Measurements from ENCODE around the gene GCNT1.
A peak's percentile ranks its signal among the peaks of the same experiment; 100 is the strongest.
"Not testable (repeated sequence)": the region's sequence is repeated elsewhere in the genome, so short reads cannot be mapped to it uniquely, and the experiment has no call there.

Gene GCNT1

DNA sequence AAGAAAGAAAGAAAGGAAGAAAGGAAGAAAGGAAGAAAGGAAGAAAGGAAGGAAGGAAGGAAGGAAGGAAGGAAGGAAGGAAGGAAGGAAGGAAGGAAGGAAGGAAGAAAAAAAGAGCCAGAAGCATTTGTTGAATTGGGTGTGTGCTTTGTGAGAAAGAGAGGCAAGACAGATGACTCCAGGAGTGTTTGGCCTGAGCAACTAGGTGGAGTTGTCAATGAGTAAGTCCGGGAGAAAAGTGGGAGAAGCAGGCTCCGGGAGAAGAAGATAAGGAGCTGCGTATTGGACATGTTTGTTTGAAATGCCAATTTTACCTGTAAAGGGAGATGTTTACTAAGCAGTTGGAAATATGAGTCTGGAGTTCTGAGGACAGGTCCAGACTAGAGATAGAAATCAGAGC, 15.1 kb upstream of the GCNT1 start:
- no peak for DNase-seq (ENCODE audit: low read depth)

DNA sequence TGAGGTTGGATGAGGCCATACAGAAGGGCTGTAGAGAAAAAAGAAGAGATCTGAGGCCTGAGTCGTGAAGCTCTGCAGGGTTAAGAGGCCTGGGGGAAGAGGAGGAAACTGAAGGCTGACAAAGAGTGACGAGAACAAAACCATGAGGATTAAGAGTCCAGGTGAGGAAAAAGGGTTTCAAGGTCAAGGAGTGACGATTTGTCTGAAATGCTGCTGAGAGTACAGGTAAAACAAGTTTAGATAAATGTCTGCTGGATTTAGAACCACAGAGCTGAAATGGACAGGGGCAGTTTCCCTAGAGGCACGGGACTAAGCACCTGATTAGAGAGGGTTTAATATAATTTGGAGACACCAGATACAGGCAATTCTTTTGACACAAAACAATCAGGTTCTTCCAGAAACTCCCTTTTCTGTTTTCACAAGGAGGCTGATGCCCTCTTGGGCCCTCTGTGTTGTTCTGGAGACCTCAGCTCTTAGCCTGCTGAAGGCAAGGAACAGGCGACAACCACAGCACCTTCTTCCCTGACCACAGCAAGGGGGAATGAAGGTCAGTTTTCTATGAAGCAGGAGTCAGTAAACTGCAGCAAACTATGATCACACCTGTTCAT, 14.6 kb upstream of the GCNT1 start:
- DNase-seq (ENCODE audit: low read depth): no peak

DNA sequence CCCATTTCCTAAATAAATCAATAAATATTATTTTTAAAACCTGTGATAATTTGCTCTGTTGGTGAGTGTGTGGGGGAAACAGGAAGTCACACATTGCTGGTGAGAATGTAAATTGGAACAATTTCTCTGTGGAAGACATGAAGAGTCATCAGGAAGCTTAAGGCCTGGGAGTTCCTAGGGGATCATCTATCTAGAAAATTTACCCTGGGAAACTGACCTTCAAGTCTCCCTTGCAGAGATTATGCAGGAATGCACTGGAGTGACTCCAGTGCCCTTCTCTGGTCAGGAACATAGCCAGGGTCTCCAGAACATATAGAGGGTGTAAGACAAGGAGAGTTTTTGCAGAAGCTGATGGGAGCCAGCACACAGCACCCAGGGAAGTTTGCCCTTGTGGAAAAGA, 13.0 kb upstream of the GCNT1 start:
- no peak for DNase-seq (ENCODE audit: low read depth)

DNA sequence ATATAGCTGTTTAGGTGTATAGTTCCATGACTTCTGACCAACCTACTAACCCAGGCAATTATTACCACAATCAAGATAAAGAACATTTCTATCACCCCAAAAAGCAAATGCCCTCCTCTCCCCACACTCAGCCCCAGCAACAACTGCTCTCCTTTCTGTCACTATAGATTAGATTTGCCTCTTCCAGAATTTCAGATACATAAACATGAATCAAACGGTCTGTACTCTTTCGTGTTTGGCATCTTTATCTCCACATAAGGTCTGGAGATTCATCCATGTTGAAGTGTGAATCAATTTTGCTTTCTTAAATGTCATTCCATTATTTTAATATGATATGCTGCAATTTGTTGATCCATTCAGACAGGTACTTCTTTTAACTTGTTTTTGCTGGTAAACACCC, 10.5 kb upstream of the GCNT1 start:
- no peak for DNase-seq (ENCODE audit: low read depth)

DNA sequence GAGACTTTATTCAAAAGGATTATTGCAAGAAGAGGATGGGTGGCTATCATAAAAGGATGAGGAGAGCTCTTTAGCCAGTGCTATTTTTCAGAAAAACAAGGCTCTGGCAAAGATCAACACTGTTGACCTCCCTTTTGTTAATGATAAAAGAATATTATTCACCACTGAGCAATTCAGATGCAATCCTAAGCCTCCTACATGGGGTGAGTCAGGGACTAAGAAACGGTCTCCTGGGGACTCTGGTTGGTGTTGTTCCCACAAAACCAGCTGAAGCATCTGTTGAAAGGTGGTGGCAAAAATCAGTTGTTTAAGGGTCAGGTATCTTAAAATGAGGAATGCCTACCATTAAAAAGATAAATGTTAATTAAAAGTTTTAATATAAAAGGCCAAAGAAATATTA, 7.7 kb upstream of the GCNT1 start:
- DNase-seq (ENCODE audit: low read depth): peak; percentile 92

DNA sequence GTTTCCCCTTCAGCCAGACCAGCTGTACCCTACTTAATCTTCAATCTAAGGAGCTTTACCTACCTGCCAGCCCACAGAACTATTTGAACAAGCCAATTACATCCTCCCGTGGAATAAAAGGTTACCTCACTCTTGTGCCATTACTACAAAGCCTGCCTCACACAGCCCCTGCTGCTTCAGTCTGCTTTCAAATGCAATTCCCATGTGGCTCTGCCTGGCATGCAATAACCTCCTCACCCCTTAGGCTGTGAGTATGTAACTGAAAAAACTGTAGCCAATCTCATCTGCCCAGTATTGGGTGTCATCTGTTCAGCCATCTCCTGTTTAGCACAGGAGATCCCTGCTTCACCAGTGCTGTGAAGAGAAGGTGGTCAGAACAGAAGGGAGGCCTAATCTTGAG, 6.1 kb upstream of the GCNT1 start:
- DNase-seq (ENCODE audit: low read depth): no peak

DNA sequence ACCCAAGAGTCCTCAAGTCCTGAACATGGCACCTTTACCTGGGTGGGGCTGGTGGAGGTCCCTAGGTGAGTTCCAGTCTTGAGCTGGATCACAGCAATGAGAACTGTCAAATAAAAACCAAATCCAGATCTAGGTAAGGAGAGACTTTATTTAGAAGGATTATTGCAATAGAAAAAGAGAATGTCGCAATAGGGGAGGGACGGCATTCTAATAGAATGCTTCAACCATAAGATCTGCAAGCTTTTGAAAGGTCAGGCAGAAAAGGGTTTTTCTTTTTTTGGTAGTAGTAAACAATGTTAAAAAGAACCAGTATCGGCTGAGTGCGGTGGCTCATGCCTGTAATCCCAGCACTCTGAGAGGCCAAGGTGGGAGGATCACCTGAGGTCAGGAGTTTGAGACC, 5.2 kb upstream of the GCNT1 start:
- peak; percentile 91 for DNase-seq (ENCODE audit: low read depth)

DNA sequence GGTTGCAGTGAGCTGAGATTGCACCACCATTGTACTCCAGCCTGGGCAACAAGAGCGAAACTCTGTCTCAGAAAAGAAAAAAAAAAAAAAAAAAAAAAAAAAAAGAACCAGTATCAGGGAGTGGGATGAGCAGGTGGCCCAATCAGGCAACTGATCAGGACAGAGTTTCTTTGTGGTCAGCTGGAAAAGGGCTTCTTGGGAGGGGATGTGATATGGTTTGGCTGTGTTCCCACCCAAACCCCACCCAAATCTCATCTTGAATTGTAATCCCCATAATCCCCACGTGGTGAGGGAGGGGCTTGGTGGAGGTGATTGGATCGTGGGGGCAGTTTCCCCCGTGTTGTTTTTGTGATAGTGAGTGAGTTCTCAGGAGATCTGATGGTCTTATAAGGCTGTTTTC, 4.7 kb upstream of the GCNT1 start:
- DNase-seq (ENCODE audit: low read depth): no peak

DNA sequence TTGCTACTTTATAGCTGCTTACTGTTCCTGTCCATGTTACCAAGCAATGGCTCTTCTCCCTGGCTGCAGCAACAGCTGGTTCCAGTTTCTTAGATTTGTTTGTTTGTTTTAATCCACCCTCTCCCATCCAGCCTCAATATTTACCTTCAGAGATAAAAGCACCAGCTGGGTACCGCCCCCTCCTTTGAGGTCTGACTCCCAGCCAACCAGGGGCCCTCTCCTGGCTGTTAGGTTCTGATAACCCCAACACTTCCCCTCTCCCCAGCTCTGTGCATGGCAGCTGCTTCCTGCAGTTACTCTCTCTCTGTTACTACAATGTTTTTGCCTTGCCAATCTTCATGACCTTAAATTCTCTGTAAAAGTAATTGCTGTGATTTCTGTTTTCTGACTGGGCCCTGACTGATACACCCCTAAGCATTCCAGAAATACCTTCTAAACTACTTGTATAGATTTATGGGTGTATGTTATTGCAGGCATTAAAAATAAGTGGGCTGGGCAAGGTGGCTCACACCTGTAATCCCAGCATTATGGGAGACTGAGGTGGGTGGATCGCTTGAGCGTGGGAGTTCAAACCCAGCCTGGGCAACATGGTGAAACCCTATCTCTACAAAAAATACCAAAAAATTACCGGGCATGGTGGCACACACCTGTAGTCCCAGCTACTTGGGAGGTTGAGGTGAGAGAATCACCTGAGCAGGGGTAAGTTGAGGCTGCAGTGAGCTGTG, 2.6 kb upstream of the GCNT1 start:
- DNase-seq (ENCODE audit: low read depth): peak; percentile 67

DNA sequence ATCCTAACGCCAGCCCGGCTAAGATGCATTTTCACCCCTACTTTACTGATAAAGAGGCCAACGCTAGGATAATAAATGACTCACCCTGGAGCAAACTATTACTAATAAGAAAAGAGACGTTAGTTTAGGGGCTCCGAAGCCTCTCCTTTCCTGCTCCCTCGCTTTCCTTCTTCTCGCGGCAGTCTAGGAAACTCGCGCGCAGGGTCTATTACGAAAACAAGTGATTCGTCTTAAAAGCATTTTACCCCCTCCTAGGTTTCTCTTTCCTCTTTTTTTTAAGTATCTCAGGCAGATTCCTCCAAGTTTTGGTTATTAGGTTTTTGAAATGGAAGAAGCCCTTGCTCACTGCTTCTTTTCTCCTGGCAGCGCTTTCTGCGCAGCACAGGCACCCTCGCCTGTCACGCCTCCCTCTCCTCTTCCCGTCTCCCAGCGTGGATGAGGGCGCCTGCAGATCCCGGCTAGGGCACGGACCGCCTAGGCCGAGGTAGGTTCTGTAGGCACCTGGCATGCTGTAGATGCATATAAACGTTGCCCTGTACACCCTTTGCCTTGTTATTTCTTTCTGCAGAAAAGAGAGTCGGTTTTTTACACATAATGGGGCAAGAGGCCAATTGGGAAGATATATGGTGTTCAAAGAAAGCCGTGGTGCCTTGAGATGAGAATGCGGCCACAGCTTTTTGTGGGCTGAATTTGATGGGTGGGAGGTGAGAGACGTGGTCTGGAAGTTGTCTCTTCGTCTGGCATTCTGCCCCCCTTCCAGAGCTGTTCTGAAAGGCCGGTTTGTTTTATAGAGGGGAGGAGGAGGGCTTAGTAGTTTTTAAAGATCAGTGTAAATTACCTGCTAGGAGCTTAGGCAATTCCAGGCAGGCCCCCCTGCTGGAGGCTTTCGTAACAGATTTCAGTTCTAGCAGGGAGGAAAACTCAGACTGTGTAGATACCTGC, 983 bp downstream of the GCNT1 start:
- DNase-seq (ENCODE audit: low read depth): peak; percentile 83

DNA sequence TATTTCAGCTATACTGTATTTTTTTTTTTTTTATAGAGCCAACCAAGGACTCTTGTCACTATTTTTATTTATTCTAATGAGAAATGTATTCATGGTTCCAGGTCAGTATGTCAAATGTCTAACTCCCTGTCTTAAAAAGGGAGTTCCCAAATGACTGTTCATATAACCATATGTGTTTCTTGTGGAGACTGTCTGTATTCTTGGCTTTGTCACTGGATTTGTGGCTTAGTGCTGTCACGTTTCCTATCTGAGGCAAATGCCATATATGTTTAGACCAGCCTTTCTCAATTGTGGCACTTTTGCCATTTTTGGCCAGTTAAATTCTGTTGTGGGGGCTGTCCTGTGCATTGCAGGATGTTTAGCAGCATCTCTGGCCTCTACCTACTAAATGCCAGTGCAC, 3.1 kb downstream of the GCNT1 start:
- no peak for DNase-seq (ENCODE audit: low read depth)

DNA sequence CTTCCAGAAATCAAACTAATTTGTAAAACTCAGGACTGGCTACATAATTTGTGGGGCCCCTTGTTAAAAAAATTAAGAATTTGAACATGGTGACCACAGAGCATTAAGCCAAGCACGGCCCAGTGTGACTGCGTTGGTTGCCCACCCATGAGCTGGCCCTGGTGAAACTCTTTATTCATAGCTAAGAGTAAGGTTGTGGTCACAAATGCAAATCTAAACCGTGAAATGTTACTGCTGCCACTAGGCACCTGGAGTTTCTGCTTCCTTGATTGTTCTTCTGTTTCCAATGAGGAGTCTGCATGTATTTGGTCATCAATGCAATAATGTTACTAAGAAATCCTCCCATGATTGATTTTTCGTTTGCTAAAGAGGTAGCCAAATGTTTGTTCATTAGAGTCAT, 4.2 kb downstream of the GCNT1 start:
- no peak for DNase-seq (ENCODE audit: low read depth)

DNA sequence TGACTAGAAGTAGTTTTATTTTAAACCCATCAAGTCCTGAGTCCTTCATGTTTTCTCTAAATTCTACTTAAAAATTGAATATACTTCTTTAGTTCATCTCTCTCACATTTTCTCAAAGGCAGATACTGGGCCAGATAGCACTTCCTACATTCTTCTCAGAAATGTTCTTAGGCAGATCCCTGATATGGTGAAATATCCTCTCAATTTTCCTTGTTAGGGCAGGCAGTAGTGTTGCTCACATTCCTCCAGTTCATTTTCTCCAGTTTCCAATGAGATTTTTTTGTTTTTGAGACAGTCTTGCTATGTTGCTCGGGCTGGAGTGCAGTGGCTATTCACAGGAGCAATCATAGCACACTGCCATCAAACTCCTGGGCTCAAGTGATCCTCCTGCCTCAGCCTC, 5.7 kb downstream of the GCNT1 start:
- DNase-seq (ENCODE audit: low read depth): peak; percentile 53

DNA sequence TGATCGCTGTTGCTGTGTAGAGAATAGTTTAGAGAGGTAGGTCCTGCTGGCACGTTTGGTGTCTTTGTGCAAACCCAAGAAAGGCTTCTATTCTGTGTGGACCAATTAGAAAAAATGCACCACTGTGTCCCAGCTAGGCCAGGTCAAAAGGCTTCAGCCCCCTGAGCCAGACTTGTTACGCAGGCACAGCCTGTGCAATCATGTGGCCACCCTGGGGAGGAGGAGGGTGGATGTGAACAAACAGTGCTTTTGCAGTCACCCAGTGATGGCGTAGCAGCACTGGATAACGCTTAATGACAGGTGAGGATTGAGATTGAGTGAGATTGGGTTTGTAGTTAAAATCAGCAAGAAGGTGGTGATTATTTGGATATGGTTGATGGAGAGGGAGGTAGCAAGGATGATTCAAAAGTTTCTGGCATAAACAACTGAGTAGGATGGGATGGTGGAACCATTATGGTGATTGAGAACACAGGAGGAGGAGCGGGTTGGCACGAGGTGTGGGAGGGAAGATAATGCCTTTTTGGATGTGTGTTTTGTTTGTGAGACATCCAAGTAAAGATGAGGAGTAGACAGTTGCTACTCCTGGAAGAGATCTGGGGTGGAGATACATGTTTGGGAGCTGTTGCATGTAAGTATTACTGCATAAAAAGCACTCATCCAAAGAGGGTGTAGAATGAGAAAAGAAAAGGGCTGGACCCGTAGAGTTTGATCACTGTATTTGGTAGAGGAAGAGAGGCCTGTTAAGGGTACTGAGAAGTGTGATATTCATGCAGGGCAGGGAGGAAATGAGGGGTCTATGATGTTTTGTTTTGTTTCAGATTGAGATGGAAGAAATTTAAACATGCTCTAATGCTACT, 6.7 kb downstream of the GCNT1 start:
- DNase-seq (ENCODE audit: low read depth): no peak

DNA sequence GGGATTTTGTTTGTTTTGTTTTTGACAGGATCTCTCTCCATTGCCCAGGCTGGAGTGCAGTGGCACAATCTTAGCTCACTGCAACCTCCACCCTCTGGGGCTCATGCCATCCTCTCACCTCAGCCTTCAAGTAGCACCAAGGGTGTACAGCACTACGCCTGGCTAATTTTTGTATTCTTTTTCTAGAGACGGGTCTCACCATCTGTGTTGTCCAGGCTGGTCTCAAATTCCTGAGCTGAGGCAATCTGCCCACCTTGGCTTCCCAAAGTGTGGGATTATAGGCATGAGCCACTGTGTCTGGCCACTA, 7.3 kb downstream of the GCNT1 start:
- no peak for DNase-seq (ENCODE audit: low read depth)

DNA sequence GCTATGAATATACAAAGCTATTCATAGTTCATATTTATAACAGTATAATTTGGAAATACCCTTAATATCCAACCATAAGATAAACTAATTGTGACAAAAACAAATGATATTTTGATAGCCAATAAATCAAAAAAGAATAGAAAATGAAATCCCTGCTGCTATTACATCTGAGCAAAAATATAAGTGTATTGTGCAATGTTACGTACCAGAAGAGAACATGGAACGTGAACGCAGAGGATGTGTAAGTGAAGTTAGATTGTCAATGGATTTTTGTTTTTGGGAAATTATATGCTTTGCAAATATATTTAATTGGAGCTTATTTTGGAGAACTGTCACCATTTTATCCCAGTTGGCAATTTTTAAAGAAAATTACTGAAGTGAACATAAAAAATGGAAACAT, 15.4 kb downstream of the GCNT1 start:
- no peak for DNase-seq (ENCODE audit: low read depth)

DNA sequence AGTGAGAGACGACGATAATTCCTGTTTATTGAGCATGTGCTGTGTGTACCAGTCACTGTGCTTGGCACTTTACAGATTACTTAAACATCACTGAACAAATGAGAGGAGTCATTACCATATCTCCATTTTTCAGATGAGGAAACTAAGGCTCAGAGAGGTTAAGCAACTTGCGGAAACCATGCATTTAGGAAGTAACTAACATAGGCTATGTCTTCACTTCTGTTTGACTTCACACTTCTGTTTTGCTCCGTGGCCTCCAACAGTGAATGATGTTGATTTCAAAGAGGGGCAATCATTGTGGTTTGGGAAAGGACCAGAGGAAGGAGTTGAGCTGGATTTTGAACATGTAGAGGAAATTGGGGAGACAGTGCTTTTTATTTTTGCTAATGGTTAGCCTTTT, 16.7 kb downstream of the GCNT1 start:
- DNase-seq (ENCODE audit: low read depth): no peak

DNA sequence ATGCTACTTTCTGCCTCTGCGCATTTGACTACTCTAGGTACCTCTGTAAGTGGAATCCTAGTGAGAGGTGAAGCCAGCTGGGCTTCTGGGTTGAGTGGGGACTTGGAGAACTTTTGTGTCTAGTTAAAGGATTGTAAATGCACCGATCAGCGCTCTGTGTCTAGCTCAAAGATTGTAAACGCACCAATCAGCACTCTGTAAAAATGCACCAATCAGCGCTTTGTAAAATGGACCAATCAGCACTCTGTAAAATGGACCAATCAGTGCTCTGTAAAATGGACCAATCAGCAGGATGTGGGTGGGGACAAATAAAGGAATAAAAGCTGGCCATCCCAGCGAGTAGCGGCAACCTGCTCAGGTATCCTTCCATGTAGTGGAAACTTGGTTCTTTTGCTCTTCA, 18.8 kb downstream of the GCNT1 start:
- DNase-seq (ENCODE audit: low read depth): not testable (repeated sequence)

DNA sequence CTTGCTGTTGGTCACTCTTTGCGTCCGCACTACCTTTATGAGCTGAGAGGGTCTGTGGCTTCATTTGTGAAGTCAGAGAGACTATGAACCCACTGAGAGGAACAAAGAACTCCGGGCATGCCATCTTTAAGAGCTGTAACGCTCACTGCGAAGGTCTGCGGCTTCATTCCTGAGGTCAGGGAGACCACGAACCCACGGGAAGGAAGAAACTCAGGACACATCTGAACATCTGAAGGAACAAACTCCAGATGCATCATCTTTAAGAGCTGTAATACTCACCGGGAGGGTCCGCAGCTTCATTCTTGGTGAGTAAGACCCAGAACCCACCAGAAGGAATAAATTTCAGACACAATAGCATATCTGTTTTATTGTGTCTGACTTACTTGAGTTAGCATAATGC, 19.2 kb downstream of the GCNT1 start:
- DNase-seq (ENCODE audit: low read depth): no peak

DNA sequence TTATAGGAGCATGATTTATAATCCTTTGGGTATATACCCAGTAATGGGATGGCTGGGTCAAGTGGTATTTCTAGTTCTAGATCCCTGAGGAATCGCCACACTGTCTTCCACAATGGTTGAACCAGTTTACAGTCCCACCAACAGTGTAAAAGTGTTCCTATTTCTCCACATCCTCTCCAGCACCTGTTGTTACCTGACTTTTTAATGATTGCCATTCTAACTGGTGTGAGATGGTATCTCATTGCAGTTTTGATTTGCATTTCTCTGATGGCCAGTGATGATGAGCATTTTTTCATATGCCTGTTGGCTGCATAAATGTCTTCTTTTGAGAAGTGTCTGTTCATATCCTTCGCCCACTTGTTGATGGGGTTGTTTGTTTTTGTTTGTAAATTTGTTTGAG, 20.4 kb downstream of the GCNT1 start:
- DNase-seq (ENCODE audit: low read depth): not testable (repeated sequence)

DNA sequence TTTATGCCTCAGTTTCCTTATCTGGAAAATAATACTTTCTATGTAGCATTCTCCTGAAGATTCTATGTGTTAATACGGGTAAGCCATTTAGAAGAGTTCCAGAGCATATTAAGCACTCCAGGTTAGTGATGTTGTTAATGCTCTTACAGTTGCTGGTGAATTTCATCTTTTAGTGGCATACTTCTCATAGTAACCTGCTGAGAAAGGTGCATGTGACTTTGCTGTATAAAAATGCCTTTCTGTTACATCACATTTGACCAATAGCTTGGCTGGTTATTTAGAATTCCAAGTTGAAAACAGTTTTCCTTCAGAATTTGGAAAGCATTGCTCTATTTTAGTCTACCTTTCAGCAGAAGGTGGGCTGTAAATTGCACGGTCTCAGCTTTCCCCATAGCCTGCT, 27.2 kb downstream of the GCNT1 start:
- peak; percentile 31 for DNase-seq (ENCODE audit: low read depth)

DNA sequence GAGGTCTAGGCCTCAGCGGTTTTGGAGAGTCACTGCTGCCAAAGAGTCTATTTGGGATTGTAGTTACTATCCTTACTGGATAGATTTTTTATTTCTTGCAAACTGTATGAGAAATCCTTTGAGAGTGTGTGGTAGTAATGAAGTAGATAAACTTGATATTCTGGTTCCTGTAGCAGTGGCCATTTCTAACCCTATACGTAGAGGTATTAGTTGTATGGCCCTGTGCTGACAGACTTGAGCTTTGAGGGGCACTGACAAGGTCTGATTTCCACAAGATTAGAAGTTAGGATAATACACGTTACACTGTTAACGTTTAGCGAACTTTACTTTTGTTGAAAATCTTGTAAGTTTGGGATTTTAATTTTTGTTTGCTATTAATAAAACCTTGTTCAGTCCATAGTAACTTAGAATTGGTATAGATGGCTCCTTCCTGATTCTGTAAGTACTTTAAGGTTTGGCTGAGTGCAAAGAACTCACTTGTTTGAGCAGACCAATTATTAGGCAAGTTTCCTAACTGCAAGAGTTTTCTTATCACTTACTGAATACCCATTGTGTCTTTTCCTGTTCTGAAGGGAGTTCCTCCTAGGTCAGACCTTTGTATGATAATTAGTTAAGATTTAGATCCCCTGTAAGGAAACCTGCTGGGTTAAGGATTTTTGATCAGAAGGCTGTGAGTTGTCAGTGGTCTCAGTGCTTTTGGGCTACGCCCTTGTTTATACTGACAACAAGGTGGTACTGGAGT, 31.4 kb downstream of the GCNT1 start:
- DNase-seq (ENCODE audit: low read depth): no peak
